NCI-H2196 (cell line): ENCODE results near the gene MVB12B.

Experiments used
- DNase-seq: peaks from one replicate; lab custom pipeline; 2025; ENCODE audit not compliant: unreplicated experiment; lab: John Stamatoyannopoulos, UW

Gene MVB12B

DNA sequence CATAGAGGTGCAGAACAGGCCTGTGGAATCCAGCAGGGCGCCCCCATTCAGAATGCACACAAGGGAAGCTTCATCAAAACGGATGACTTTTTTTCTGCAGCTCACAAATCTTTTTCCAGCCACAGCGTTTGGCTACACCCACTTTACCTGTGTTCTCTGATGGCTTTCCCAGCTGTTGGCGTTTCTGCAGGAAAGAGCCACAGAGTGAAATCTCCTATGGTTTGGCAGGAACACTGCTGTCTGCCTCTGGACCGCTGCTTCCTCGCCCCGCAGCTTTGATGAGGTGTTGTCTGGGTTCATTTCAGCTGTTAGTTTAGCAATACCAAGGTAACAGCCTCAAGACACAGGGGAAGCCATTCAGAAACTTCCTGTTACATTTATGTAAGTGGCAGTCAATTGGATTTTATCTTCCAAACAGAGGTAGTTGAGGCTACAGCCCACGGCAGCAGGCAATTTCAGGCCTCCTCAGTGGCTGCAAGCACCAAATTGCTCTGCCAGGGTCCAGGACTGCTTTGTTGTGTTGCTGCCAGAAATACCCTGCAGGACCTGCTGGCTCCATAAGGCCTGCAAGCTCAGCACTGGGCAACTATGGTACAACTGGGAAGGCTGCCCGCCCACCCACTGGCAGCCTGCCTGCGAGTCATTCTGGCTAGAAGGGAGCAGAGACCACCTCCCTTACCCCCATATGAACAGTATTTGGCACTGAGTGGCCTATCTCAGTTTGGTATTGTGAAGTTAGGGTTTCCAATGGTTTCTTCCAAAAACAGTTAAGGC is 96.7 kb downstream of the MVB12B start:
- DNase-seq, result no peak

DNA sequence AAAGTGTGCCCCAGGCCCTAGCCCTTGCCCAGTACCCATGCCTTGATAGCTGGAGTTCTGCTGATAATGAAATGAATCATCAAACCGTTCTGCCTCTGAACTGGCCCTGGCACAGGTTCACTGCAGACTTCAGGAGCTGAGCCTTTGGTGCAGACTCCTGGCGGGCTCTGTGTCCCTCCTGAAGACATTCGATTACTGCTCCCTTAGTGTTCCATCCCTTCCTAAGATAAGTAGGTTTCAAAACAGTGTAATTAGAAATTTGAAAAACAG is 97.2 kb downstream of the MVB12B start:
- DNase-seq, result no peak

GRCh38 chr9:126424511-126424910 is 97.9 kb downstream of the MVB12B start:
- no peak for DNase-seq

DNA sequence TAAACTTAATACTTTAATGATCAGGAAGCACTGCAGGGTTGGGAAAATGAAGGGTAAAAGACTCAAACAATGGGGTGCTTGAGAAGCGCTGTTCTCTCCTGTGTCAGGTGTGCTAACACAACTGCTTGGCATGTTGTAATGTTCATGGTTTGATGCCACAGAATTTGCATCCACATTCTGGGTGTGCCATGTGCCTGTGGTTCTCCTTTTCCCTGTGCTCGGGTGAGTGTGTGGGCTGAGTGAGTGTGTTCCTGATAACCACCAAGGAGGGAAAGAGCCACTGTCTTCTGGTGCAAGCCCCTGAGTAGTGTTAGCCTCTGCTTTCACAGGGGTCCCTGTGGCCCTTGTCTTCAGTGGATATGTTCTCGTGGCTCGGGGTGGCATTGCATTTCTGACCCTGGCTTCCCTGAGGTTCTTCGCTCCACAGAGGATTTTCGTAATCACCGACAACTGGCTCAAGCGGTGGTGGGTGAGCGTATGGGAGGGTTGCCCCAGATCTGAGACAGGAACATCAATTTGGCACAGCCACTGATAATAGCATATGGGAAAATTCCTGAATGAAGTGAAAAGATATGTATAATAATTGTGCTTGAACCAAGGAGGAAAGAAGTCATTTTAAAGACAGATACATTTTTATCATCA is 102.0 kb downstream of the MVB12B start:
- no peak for DNase-seq

GRCh38 chr9:126429190-126429589 is 102.6 kb downstream of the MVB12B start:
- no peak for DNase-seq

- no peak for DNase-seq
These were observed 103.5 kb downstream of the MVB12B start for GRCh38 chr9:126430124-126430523.

DNA sequence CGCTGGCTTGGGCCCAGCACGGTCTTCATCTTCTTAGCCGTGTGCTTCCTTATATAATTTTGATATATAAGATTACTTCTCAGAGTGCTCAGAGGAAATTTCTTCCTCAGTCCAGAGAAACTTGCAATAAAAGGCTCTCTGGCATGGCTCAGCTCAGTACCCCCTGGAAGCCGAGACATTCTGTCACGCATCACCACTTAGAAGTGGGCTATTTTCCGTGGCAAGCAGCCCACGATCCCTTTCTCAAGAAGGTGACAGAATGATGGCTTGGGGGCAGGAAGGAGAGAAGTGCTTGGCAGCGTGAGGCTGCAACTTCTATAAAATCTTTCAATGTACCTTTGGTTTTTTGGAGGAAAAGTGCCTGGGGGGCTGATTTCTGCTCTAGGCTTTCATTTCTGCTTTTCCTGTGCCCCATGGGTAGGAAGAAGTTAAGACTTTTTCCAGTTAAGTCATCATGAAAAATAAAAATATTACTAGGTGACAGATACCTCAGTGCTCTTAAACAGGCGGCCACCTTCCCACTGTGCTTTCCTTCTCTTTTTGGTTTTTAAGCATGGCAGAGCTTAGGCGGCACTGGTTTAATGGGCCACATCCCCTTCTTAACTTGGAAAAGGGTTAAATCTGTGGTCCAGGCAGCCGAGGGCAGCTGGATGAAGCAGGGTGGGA is 104.6 kb downstream of the MVB12B start:
- DNase-seq, result no peak

DNA sequence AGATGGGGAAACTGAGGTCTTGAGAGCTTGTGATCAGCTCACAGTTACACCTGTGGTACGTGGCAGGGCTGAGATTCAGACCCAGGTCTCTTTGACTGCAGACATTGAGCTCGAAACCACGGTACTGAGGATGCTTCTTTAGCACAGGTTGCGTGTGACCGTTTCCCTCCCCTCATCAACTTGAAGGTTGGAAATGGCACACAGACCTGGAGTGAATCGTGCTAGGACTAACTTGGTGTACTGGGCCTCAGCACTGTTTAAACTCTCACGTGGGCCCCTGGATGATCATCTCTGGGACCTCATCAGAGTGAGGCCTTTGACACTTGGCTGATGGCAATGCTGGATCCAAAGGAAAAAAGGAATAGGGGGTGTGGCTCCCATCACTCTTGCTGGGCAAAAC is 106.0 kb downstream of the MVB12B start:
- DNase-seq, result no peak

- no peak for DNase-seq
These were observed 108.5 kb downstream of the MVB12B start for GRCh38 chr9:126435105-126435504.

- no peak for DNase-seq
These were observed 109.0 kb downstream of the MVB12B start for GRCh38 chr9:126435626-126436025.

- DNase-seq, result no peak
These were observed 110.1 kb downstream of the MVB12B start for GRCh38 chr9:126436545-126437267.

GRCh38 chr9:126437268-126437666 is 110.6 kb downstream of the MVB12B start:
- DNase-seq, result no peak

GRCh38 chr9:126437701-126438100 is 111.1 kb downstream of the MVB12B start:
- DNase-seq, result no peak

DNA sequence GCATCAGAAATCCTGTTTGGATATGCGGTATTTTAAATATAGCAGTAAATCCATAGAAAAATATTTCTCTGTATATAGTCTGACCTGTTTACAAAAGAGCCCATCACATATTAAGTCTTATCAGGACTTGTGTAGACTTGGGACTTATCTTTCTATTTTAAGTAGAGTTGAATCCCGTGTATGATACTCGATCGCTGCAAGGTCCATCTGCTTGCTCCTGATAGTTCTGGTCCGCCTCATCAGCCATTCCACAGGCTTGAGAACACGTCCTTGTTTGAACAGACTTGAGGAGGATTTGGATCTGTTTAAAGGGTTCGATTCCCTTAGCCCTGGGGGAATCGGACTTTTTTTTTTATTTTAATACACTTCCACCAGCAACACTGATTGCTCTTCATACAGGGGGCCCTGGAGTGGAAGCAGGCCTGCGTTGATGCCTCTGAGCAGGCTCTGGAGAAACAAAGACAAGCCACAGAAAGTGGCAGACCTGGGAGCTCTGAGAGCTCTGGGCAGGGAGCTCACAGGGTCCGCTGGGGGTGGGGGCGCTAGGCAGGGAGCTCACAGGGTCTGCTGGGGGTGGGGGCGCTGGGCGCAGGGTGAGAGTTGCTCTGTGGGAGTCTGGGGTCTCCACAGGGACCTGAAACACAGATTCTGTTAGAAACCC is 112.2 kb downstream of the MVB12B start:
- DNase-seq, result no peak

DNA sequence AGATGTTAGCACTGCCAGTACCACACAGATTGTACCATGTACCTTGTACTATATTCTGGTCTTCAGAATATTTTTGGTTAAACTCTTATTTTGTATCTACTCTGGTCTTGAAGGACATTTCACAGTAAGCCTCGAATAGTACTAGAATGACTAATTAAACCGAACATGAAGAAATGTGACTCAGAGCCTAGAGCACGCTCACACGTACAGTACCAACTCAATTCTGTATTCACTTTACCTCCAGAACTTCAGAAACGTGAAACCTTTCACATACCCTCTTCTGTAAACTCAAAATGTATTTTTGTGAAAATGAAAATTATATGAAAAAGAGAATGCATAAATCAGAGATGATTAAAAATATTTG is 112.8 kb downstream of the MVB12B start:
- no peak for DNase-seq

DNA sequence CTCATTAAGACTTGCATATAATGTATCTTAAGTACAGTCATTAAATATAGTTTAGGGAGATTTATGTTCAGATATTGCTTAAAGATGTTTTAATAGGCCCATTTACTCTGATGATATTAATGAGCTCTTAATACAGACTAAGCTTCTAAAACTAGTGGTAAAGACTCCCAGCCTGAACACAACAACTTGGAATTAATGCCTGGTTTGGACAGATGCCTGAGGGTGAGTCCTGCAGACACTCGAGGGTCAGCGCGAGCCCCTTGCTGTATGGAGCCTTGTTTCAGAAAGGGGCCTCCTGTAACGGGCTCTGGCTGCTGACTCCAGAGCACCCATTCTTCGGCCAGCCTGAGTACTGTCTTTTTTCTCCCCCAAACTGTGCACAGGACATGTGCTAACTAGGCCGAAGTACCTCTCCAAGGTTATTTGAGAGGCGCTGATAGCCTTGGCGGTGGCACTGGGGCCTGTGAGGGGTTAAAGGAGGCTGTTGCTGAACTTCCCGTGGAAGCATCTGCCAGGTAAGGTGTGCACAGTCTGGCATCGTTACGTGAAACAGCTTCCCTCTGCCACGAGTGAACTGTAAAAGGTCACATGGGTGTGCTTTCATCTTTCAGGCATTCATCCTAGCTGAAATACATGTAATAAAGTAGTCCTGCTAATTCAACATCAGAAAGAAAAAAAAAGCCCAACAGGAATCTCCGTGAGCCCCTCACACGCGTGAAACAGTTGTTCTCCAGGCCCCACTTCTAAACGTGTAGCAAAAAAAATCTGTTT is 113.4 kb downstream of the MVB12B start:
- DNase-seq, result no peak

DNA sequence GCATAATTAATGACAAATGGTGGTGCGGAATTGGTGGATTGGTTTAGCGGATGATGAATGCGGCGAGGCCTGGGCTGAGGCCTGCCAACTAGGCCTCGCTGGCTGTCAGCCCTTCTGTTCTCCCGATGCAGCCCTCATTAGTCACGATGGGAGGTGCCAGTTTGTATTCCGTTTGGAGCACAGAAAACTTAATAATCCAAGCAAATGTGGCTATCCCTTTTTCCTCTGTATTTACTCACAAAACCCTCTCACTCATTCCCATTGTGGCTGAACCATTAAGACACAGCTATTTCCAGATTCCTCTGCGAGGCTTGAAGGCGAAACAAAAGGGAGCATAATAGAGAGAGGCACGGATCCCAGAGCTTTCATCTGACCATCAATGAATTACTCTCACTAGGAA is 114.3 kb downstream of the MVB12B start:
- no peak for DNase-seq

DNA sequence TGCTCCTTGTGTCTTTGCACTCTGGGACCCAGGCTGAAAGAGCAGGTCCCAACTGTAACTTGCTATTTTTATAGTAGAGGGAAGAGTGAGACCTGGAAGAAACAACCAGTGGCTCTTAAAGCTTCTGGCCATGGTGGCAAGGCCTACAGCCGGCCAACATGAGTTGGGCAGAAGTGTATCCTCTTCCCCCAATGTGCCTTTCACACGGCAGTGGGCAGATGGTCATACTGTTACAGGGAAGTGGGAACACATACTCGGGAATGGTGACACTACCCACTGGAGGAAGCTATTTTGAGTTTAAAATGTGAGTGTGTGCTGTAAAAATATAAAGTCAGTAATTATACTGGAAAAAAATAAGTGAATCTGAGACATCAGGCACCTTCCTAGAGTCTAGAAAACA is 116.0 kb downstream of the MVB12B start:
- DNase-seq, result no peak

DNA sequence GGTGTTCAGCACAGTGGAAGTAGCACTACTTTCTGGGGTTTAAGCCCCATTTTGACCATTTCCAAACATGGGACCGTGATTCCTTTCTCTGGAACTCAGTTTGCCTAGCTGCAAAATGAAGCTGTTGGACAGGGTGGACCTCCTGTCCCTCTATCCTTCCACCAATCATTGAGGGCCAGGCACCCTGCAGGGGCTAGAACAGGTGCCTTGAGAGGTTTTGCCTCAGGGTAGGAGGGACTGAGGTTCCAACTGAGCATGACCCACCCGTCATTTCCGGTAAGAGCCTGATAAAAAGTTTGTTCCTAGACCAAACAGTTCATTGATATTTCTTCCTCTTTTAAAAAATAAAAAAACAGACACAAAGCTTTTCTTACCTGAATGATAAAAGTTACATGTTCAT is 116.5 kb downstream of the MVB12B start:
- DNase-seq, result no peak

- DNase-seq, result no peak
These were observed 121.5 kb downstream of the MVB12B start for GRCh38 chr9:126448136-126448535.
